SK-N-SH treated with all-trans-retinoic acid at 6 μM for 48 hours (cell line): ENCODE data around the gene SDC3.

ENCODE experiments used
- ATAC-seq: fragments of 200-7000 bp; cut with Tn5 transposase; 3 replicates; pipeline ENCODE4 v1.9.1; 2020; ENCODE audit warnings: mild to moderate bottlenecking, moderate library complexity
- ARNTL ChIP-seq: fragments of 450-650 bp; formaldehyde crosslinking; IDR thresholded peaks from 2 replicates; pipeline ENCODE4 v1.5.0; 2020; ENCODE audit warnings: low read depth, mild to moderate bottlenecking, moderate library complexity, borderline replicate concordance
- BACH2 ChIP-seq: fragments of 250-450 bp; sonication (Bioruptor Pico); IDR thresholded peaks from 2 replicates; pipeline ENCODE4 v1.9.0; 2021; ENCODE audit warnings: mild to moderate bottlenecking, borderline replicate concordance
- CSDC2 ChIP-seq: fragments of 250-450 bp; sonication (Bioruptor Pico); IDR thresholded peaks from 2 replicates; pipeline ENCODE4 v1.5.0; 2020; ENCODE audit warnings: mild to moderate bottlenecking, moderate library complexity
- ESRRG ChIP-seq: fragments of 250-450 bp; sonication (Bioruptor Pico); IDR thresholded peaks from 2 replicates; pipeline ENCODE4 v1.6.1; 2021; ENCODE audit warnings: mild to moderate bottlenecking
- GLIS3 ChIP-seq: fragments of 250-450 bp; sonication (Bioruptor Pico); IDR thresholded peaks from 2 replicates; pipeline ENCODE4 v1.5.0; 2020; ENCODE audit warnings: mild to moderate bottlenecking, moderate library complexity
- OSR1 ChIP-seq: fragments of 250-450 bp; sonication (Bioruptor Pico); IDR thresholded peaks from 2 replicates; pipeline ENCODE4 v1.8.0; 2022; ENCODE audit warnings: moderate library complexity, mild to moderate bottlenecking, inconsistent platforms
- PPARA ChIP-seq: fragments of 250-450 bp; sonication (Bioruptor Pico); IDR thresholded peaks from 2 replicates; pipeline ENCODE4 v1.5.0; 2020; ENCODE audit warnings: mild to moderate bottlenecking, borderline replicate concordance
- RARB ChIP-seq: fragments of 250-450 bp; sonication (Bioruptor Pico); IDR thresholded peaks from 2 replicates; pipeline ENCODE4 v1.8.0; 2021; ENCODE audit warnings: mild to moderate bottlenecking, moderate library complexity
- SNAI2 ChIP-seq: fragments of 250-450 bp; sonication (Bioruptor Pico); IDR thresholded peaks from 2 replicates; pipeline ENCODE4 v1.5.0; 2020; ENCODE audit warnings: mild to moderate bottlenecking, moderate library complexity
- TCF4 ChIP-seq: fragments of 250-450 bp; sonication (Bioruptor Pico); IDR thresholded peaks from 2 replicates; pipeline ENCODE4 v1.8.0; 2021; ENCODE audit warnings: mild to moderate bottlenecking, moderate library complexity, borderline replicate concordance
- TOX ChIP-seq: fragments of 250-450 bp; sonication (Bioruptor Pico); IDR thresholded peaks from 2 replicates; pipeline ENCODE4 v1.8.0; 2021; ENCODE audit warnings: mild to moderate bottlenecking, moderate library complexity, borderline replicate concordance
- ZC3H10 ChIP-seq: fragments of 250-450 bp; sonication (Bioruptor Pico); IDR thresholded peaks from 2 replicates; pipeline ENCODE4 v1.5.1; 2021; ENCODE audit warnings: mild to moderate bottlenecking, moderate library complexity
- ZFP30 ChIP-seq: fragments of 450-650 bp; formaldehyde crosslinking; IDR thresholded peaks from 2 replicates; pipeline ENCODE4 v1.5.0; 2022; ENCODE audit warnings: mild to moderate bottlenecking, moderate library complexity
- ZNF565 ChIP-seq: fragments of 450-650 bp; formaldehyde crosslinking; conservative IDR thresholded peaks from 2 replicates; pipeline ENCODE4 v1.5.0; 2020; ENCODE audit warnings: low read depth, mild to moderate bottlenecking, moderate library complexity
- ZNF70 ChIP-seq: fragments of 450-650 bp; formaldehyde crosslinking; IDR thresholded peaks from 2 replicates; pipeline ENCODE4 v1.5.0; 2020; ENCODE audit warnings: mild to moderate bottlenecking, moderate library complexity
- TF ChIP-seq, protein P1 (sequence below): fragments of 250-450 bp; sonication (Bioruptor Pico); IDR thresholded peaks from 2 replicates; pipeline ENCODE4 v1.5.1; 2020; ENCODE audit warnings: low read depth, mild to moderate bottlenecking, moderate library complexity
- TF ChIP-seq, protein P2 (sequence below): fragments of 250-450 bp; sonication (Bioruptor Pico); IDR thresholded peaks from 2 replicates; pipeline ENCODE4 v1.5.0; 2020; ENCODE audit warnings: mild to moderate bottlenecking, moderate library complexity
- TF ChIP-seq, protein P3 (sequence below): fragments of 250-450 bp; sonication (Bioruptor Pico); IDR thresholded peaks from 2 replicates; pipeline ENCODE4 v1.8.0; 2021; ENCODE audit warnings: low read depth, mild to moderate bottlenecking, moderate library complexity, borderline replicate concordance
- TF ChIP-seq, protein P4 (sequence below): fragments of 250-450 bp; sonication (Bioruptor Pico); IDR thresholded peaks from 2 replicates; pipeline ENCODE4 v1.5.1; 2021; ENCODE audit warnings: mild to moderate bottlenecking, moderate library complexity

Gene SDC3

DNA sequence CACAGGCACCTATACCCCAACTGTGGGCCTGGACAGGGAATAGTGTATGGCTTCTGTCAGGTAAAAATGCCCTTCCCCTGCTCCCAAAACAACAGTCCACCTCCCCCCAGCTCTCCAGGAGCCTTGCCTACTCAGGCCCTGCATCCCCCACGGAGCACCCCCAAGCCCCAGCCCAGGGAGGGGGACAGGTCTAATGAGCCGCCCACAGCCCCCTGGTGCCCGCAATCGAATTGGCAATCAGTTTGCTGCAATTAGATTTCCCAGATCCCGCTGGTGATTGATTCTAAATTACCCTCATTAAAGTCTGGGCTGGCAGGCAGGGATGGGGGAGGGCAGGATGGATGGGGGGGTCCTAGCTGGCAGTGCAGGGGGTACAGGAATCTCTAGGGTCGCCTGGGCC is 8.1 kb downstream of the SDC3 start:
- TF ChIP-seq, protein P1, sequence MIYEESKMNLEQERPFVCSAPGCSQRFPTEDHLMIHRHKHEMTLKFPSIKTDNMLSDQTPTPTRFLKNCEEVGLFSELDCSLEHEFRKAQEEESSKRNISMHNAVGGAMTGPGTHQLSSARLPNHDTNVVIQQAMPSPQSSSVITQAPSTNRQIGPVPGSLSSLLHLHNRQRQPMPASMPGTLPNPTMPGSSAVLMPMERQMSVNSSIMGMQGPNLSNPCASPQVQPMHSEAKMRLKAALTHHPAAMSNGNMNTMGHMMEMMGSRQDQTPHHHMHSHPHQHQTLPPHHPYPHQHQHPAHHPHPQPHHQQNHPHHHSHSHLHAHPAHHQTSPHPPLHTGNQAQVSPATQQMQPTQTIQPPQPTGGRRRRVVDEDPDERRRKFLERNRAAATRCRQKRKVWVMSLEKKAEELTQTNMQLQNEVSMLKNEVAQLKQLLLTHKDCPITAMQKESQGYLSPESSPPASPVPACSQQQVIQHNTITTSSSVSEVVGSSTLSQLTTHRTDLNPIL (CRISPR knock-in tag) = no peak
- TF ChIP-seq RARB (CRISPR knock-in tag) (no peak), GLIS3 (CRISPR knock-in tag) (no peak), OSR1 (no peak), ZFP30 (CRISPR knock-in tag) (no peak)
- TF ChIP-seq, protein P2, sequence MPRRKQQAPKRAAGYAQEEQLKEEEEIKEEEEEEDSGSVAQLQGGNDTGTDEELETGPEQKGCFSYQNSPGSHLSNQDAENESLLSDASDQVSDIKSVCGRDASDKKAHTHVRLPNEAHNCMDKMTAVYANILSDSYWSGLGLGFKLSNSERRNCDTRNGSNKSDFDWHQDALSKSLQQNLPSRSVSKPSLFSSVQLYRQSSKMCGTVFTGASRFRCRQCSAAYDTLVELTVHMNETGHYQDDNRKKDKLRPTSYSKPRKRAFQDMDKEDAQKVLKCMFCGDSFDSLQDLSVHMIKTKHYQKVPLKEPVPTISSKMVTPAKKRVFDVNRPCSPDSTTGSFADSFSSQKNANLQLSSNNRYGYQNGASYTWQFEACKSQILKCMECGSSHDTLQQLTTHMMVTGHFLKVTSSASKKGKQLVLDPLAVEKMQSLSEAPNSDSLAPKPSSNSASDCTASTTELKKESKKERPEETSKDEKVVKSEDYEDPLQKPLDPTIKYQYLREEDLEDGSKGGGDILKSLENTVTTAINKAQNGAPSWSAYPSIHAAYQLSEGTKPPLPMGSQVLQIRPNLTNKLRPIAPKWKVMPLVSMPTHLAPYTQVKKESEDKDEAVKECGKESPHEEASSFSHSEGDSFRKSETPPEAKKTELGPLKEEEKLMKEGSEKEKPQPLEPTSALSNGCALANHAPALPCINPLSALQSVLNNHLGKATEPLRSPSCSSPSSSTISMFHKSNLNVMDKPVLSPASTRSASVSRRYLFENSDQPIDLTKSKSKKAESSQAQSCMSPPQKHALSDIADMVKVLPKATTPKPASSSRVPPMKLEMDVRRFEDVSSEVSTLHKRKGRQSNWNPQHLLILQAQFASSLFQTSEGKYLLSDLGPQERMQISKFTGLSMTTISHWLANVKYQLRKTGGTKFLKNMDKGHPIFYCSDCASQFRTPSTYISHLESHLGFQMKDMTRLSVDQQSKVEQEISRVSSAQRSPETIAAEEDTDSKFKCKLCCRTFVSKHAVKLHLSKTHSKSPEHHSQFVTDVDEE = no peak
- ATAC-seq = no peak

DNA sequence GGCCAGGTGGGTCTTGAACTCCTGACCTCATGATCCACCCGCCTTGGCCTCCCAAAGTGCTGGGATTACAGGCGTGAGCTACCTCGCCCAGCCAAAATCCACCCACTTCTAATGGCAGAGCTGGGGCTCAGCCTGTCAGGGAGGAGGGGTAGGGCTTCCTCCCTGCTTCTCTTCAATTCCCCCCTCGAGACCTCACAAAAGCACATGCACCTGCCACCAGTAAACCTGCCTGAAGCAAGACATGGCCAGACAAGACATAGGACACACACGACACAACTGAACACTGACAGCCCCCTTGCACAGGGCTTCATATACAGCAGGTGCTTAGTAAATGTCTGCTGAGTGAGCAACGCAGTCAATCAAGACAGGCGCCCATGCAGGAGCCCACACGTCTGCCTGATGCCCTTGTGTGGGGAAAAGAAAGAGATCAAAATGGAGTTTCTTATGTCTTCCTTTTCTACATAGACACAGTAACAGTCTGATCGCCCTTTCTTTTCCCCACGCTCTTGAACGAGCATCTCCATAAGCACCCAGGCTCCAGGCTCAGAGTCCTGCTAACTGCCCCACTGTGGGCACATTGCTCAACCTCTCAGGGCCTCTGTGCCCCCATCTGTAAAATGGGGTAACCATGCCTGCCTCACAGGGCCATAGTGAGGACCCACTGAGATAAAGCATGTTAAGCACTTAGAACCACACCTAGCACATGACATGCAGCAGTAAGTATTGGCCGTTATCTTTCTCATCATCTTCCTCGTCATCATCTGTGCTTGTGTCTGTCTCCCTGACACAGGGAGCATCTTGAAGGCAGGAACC is 8.8 kb downstream of the SDC3 start:
- ATAC-seq = no peak
- TF ChIP-seq PPARA (CRISPR knock-in tag) (no peak), SNAI2 (CRISPR knock-in tag) (no peak), ZC3H10 (CRISPR knock-in tag) (no peak), ZNF565 (CRISPR knock-in tag) (no peak), ESRRG (CRISPR knock-in tag) (no peak), CSDC2 (no peak), RARB (CRISPR knock-in tag) (no peak), BACH2 (CRISPR knock-in tag) (no peak), OSR1 (no peak), GLIS3 (CRISPR knock-in tag) (no peak), TOX (CRISPR knock-in tag) (no peak), TCF4 (no peak)
- TF ChIP-seq, protein P1 (CRISPR knock-in tag) = no peak
- TF ChIP-seq, protein P3, sequence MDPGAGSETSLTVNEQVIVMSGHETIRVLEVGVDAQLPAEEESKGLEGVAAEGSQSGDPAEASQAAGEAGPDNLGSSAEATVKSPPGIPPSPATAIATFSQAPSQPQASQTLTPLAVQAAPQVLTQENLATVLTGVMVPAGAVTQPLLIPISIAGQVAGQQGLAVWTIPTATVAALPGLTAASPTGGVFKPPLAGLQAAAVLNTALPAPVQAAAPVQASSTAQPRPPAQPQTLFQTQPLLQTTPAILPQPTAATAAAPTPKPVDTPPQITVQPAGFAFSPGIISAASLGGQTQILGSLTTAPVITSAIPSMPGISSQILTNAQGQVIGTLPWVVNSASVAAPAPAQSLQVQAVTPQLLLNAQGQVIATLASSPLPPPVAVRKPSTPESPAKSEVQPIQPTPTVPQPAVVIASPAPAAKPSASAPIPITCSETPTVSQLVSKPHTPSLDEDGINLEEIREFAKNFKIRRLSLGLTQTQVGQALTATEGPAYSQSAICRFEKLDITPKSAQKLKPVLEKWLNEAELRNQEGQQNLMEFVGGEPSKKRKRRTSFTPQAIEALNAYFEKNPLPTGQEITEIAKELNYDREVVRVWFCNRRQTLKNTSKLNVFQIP (CRISPR knock-in tag) = no peak
- TF ChIP-seq, all 23 proteins: peak for 0

DNA sequence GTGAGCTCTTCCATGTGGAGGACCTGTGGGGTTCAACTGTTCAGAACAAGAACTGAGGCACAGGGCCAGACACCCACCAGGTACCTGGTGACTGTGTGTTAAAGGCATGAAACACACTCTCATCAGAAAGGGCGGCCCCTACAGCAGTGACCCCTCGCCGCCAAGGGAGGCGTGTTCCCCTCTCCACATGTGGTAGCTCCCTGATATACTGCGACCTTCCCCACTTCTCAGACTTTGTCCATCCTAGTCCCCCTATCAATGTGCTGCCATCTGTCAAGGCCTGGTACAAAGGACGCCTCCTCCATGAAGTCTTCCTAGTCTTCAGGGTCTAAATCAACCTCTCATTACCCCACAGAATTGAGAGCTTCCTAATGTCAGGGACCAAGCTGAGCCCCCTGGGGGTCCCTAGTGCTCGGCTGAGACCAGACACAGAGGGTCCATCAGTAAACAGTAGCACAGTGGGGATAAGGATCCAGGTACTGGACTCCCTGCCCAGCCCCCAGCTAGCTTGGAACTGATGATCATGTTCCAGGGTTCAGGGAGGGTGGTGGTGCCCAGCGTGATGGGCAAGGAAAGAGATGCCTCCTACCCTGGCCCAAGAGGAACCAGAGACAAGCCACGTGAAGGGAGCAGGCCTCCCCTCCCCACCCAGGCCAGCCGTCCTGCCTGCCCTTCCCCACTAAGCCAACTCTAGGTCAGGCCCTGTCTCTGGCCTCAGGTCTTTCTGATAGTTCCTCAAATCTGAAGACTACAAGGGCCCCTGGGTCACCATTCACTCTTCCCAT is 10.3 kb downstream of the SDC3 start:
- no peak for TF ChIP-seq OSR1
- no peak for ATAC-seq

DNA sequence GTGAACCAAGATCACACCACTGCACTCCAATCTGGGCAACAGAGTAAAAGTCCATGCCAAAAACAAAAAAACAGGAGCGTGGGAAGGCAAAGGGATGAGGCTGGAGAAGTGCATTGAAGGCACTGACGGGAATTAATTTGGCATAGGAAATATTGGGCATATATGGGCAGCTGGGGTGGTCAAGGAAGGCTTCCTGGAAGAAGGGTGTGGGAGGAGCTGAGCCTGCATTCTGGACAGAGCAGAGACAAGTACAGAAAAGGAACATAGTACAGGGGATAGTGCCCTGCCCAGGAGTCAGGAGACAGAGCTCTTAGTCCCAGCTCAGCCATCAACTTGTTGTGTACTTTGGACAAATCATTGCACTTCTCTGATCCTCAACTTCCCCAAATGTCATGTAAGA is 11.7 kb downstream of the SDC3 start:
- no peak for ATAC-seq
- TF ChIP-seq ZNF70 = no peak
- no peak for TF ChIP-seq RARB (CRISPR knock-in tag)
- TF ChIP-seq, protein P4, sequence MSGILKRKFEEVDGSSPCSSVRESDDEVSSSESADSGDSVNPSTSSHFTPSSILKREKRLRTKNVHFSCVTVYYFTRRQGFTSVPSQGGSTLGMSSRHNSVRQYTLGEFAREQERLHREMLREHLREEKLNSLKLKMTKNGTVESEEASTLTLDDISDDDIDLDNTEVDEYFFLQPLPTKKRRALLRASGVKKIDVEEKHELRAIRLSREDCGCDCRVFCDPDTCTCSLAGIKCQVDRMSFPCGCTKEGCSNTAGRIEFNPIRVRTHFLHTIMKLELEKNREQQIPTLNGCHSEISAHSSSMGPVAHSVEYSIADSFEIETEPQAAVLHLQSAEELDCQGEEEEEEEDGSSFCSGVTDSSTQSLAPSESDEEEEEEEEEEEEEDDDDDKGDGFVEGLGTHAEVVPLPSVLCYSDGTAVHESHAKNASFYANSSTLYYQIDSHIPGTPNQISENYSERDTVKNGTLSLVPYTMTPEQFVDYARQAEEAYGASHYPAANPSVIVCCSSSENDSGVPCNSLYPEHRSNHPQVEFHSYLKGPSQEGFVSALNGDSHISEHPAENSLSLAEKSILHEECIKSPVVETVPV (CRISPR knock-in tag) = no peak
- no peak for TF ChIP-seq SNAI2 (CRISPR knock-in tag)
- TF ChIP-seq ARNTL = no peak
- TF ChIP-seq, protein P1 (CRISPR knock-in tag) = no peak
- no peak for TF ChIP-seq TCF4
- TF ChIP-seq, protein P2 = no peak
- TF ChIP-seq OSR1 = no peak
- no peak for TF ChIP-seq GLIS3 (CRISPR knock-in tag)
